Mesendoderm (in vitro differentiated cells): ENCODE measurements around the gene HRNR.

Experiments used
- DNase-seq: peaks from one replicate; pipeline ENCODE4 v3.0.0; 2013
- H2AK5ac ChIP-seq: 2 replicates; pipeline ENCODE4 v1.6.1; 2013; ENCODE audit warnings: low read length, inconsistent platforms
- H2BK120ac ChIP-seq: 2 replicates; pipeline ENCODE4 v1.6.1; 2013; ENCODE audit warnings: low read depth, mild to moderate bottlenecking, low read length, moderate library complexity, mixed read lengths
- H2BK15ac ChIP-seq: replicated peaks from 2 replicates; pipeline ENCODE4 v1.6.1; 2013; ENCODE audit warnings: low read depth, mild to moderate bottlenecking, moderate library complexity
- H2BK5ac ChIP-seq: 2 replicates; pipeline ENCODE4 v1.6.1; 2013; ENCODE audit warnings: low read length, inconsistent platforms
- H3K18ac ChIP-seq: 2 replicates; pipeline ENCODE4 v1.6.1; 2013; ENCODE audit warnings: mild to moderate bottlenecking, low read length, mixed read lengths
- H3K23ac ChIP-seq: one replicate; pipeline ENCODE4 v1.6.1; 2013; ENCODE audit warnings: low read length
- H3K27ac ChIP-seq: 2 replicates; pipeline ENCODE4 v1.5.1; 2013; ENCODE audit warnings: low read depth, mild to moderate bottlenecking, inconsistent platforms, low read length, moderate library complexity
- H3K27me3 ChIP-seq: 2 replicates; pipeline ENCODE4 v1.6.1; 2013; ENCODE audit warnings: low read length, control low read depth, mild to moderate bottlenecking, inconsistent platforms; ENCODE audit not compliant: insufficient read depth, poor library complexity
- H3K36me3 ChIP-seq: 2 replicates; pipeline ENCODE4 v1.6.1; 2013; ENCODE audit warnings: low read length, inconsistent platforms; ENCODE audit not compliant: control insufficient read depth, insufficient read depth
- H3K4ac ChIP-seq: one replicate; pipeline ENCODE4 v1.6.1; 2013; ENCODE audit warnings: low read depth, mild to moderate bottlenecking, low read length, moderate library complexity
- H3K4me1 ChIP-seq: 2 replicates; pipeline ENCODE4 v1.6.1; 2013; ENCODE audit warnings: low read depth, low read length, inconsistent platforms; ENCODE audit not compliant: control insufficient read depth
- H3K4me2 ChIP-seq: 2 replicates; pipeline ENCODE4 v1.6.1; 2013; ENCODE audit warnings: low read length
- H3K4me3 ChIP-seq: 2 replicates; pipeline ENCODE4 v1.5.1; 2013; ENCODE audit warnings: mild to moderate bottlenecking, low read length
- H3K56ac ChIP-seq: one replicate; pipeline ENCODE4 v1.6.1; 2013; ENCODE audit warnings: low read length
- H3K79me1 ChIP-seq: 2 replicates; pipeline ENCODE4 v1.6.1; 2013; ENCODE audit warnings: low read length, inconsistent platforms
- H3K79me2 ChIP-seq: 2 replicates; pipeline ENCODE4 v1.6.1; 2013; ENCODE audit warnings: mild to moderate bottlenecking, low read length; ENCODE audit not compliant: control insufficient read depth, insufficient read depth
- H3K9ac ChIP-seq: 2 replicates; pipeline ENCODE4 v1.6.1; 2013; ENCODE audit warnings: low read length, inconsistent platforms
- H4K5ac ChIP-seq: one replicate; pipeline ENCODE4 v1.6.1; 2013; ENCODE audit warnings: low read length
- H4K8ac ChIP-seq: one replicate; pipeline ENCODE4 v1.6.1; 2013; ENCODE audit warnings: low read depth, mild to moderate bottlenecking, control low read depth, low read length, moderate library complexity
- whole genome bisulfite sequencing: extraction: QIAGEN DNeasy Blood & Tissue Kit; methylation state at CpG from one replicate; pipeline ENCODE4 v1.1.7; 2013; ENCODE audit warnings: low lambda C conversion rate, missing lambda C conversion rate; ENCODE audit not compliant: insufficient coverage; ENCODE audit errors: extremely low coverage; 5-methylcytosine and 5-hydroxymethylcytosine counted together

HRNR gene

GRCh38 chr1:152191711-152192110 lies 32.3 kb downstream of the HRNR start:
- Histone ChIP-seq H2BK5ac (no peak overlapping the region), H3K79me2 (no peaks in the 10 kb centered on the region), H4K5ac (no peak overlapping the region), H3K23ac (no peak overlapping the region), H2BK15ac (no peak overlapping the region), H3K4ac (no peak overlapping the region), H4K8ac (no peak overlapping the region), H3K4me1 (no peaks in the 10 kb centered on the region), H3K27me3 (no peaks in the 10 kb centered on the region), H3K4me3 (no peak overlapping the region), H2BK120ac (no peak overlapping the region), H3K36me3 (no peaks in the 10 kb centered on the region), H3K27ac (no peak overlapping the region), H3K56ac (no peak overlapping the region), H3K18ac (no peak overlapping the region), H2AK5ac (no peak overlapping the region), H3K4me2 (no peak overlapping the region), H3K9ac (no peak overlapping the region), H3K79me1 (no peaks in the 10 kb centered on the region)
- DNase-seq, result no peak

- Histone ChIP-seq H3K4me1 (no peaks in the 10 kb centered on the region), H2BK15ac (no peak overlapping the region), H3K27me3 (no peaks in the 10 kb centered on the region), H2BK120ac (no peak overlapping the region), H3K18ac (no peak overlapping the region), H3K4ac (no peak overlapping the region), H4K8ac (no peak overlapping the region), H3K9ac (no peak overlapping the region), H4K5ac (no peak overlapping the region), H3K79me1 (no peaks in the 10 kb centered on the region), H3K56ac (no peak overlapping the region), H2BK5ac (no peak overlapping the region), H3K4me2 (no peak overlapping the region), H3K79me2 (no peaks in the 10 kb centered on the region), H3K4me3 (no peak overlapping the region), H2AK5ac (no peak overlapping the region), H3K23ac (no peak overlapping the region), H3K36me3 (no peaks in the 10 kb centered on the region), H3K27ac (no peak overlapping the region)
- DNase-seq, result no peak
- WGBS, result no CpG with 5 or more reads among the region's 5 CpGs
Observed at GRCh38 chr1:152191260-152191659, 32.7 kb downstream of the HRNR start.

- Histone ChIP-seq H3K27ac (no peak overlapping the region), H3K79me2 (no peaks in the 10 kb centered on the region), H3K79me1 (no peaks in the 10 kb centered on the region), H4K5ac (no peak overlapping the region), H3K36me3 (no peaks in the 10 kb centered on the region), H3K23ac (no peak overlapping the region), H3K56ac (no peak overlapping the region), H2BK15ac (no peak overlapping the region), H3K9ac (no peak overlapping the region), H2AK5ac (no peak overlapping the region), H3K4me2 (no peak overlapping the region), H3K4ac (no peak overlapping the region), H3K4me3 (no peak overlapping the region), H2BK5ac (no peak overlapping the region), H3K18ac (no peak overlapping the region), H3K4me1 (no peaks in the 10 kb centered on the region), H4K8ac (no peak overlapping the region), H3K27me3 (no peaks in the 10 kb centered on the region), H2BK120ac (no peak overlapping the region)
- no peak for DNase-seq
- no CpG with 5 or more reads among the region's 2 CpGs for WGBS
Observed at GRCh38 chr1:152190589-152190988, 33.4 kb downstream of the HRNR start.

- no peak overlapping the region for H3K56ac ChIP-seq
- H3K27ac ChIP-seq, result no peak overlapping the region
- H3K4me1 ChIP-seq, result no peaks in the 10 kb centered on the region
- no peaks in the 10 kb centered on the region for H3K79me2 ChIP-seq
- no peak overlapping the region for H3K18ac ChIP-seq
- no peaks in the 10 kb centered on the region for H3K27me3 ChIP-seq
- H4K8ac ChIP-seq, result no peak overlapping the region
- no peak overlapping the region for H2BK15ac ChIP-seq
- DNase-seq, result peak; percentile 65
- no peak overlapping the region for H2BK120ac ChIP-seq
- no peak overlapping the region for H3K4me3 ChIP-seq
- H3K36me3 ChIP-seq, result no peaks in the 10 kb centered on the region
- H3K9ac ChIP-seq, result no peak overlapping the region
- H4K5ac ChIP-seq, result no peak overlapping the region
- H3K4ac ChIP-seq, result no peak overlapping the region
- H3K23ac ChIP-seq, result no peak overlapping the region
- WGBS, result no CpG with 5 or more reads among the region's 9 CpGs
- H2BK5ac ChIP-seq, result no peak overlapping the region
- H2AK5ac ChIP-seq, result no peak overlapping the region
- no peaks in the 10 kb centered on the region for H3K79me1 ChIP-seq
- no peak overlapping the region for H3K4me2 ChIP-seq
Observed at GRCh38 chr1:152189657-152190442, 34.1 kb downstream of the HRNR start.

- Histone ChIP-seq H2BK5ac (no peak overlapping the region), H3K79me1 (no peaks in the 10 kb centered on the region), H3K56ac (no peak overlapping the region), H3K23ac (no peak overlapping the region), H3K4me3 (no peak overlapping the region), H3K79me2 (no peaks in the 10 kb centered on the region), H3K27me3 (no peaks in the 10 kb centered on the region), H4K8ac (no peak overlapping the region), H2BK120ac (no peak overlapping the region), H2BK15ac (no peak overlapping the region), H3K4me2 (no peak overlapping the region), H4K5ac (no peak overlapping the region), H3K4me1 (no peaks in the 10 kb centered on the region), H3K18ac (no peak overlapping the region), H3K9ac (no peak overlapping the region), H3K4ac (no peak overlapping the region), H3K27ac (no peak overlapping the region), H2AK5ac (no peak overlapping the region), H3K36me3 (no peaks in the 10 kb centered on the region)
- no CpG with 5 or more reads among the region's 62 CpGs for whole genome bisulfite sequencing
- DNase-seq, result peak; percentile 43
Observed at GRCh38 chr1:152188673-152189591, 35.1 kb downstream of the HRNR start.
